Activated naive CD8-positive, alpha-beta T cell treated with anti-CD3 and anti-CD28 coated beads for 36 hours (primary cell): ENCODE measurements around the gene CNTN5. TPM values are rescaled to one million over a fixed set of nuclear protein-coding genes. Genes with fewer than 3 reads are reported as not detected.
"Not testable (repeated sequence)": the region's sequence is repeated elsewhere in the genome, so short reads cannot be mapped to it uniquely, and the experiment has no call there.

ENCODE experiments used
- DNase-seq: peaks from one replicate; pipeline ENCODE4 v3.0.0; 2021
- H3K27ac Mint-ChIP-seq: one replicate; pipeline ENCODE4 v1.8.0; 2022; ENCODE audit warnings: mild to moderate bottlenecking, moderate library complexity, mixed read lengths
- H3K27me3 Mint-ChIP-seq: one replicate; pipeline ENCODE4 v1.8.0; 2022; ENCODE audit warnings: mild to moderate bottlenecking, mixed read lengths
- H3K36me3 Mint-ChIP-seq: one replicate; pipeline ENCODE4 v1.8.0; 2021; ENCODE audit warnings: mild to moderate bottlenecking, mixed read lengths
- H3K4me1 Mint-ChIP-seq: one replicate; pipeline ENCODE4 v1.8.0; 2021; ENCODE audit warnings: mixed read lengths
- H3K4me3 Mint-ChIP-seq: one replicate; pipeline ENCODE4 v1.8.0; 2022; ENCODE audit warnings: mild to moderate bottlenecking, moderate library complexity, mixed read lengths
- H3K9me3 Mint-ChIP-seq: one replicate; pipeline ENCODE4 v1.8.0; 2022; ENCODE audit warnings: mixed read lengths
- total RNA-seq, 2 experiments: library from RNA; stranded (reverse); gene quantifications; one replicate each; pipeline ENCODE4 v1.2.3, GENCODE V29; 2021

Gene CNTN5
- total RNA-seq, 2 experiments from 2014 or later: not detected

DNA sequence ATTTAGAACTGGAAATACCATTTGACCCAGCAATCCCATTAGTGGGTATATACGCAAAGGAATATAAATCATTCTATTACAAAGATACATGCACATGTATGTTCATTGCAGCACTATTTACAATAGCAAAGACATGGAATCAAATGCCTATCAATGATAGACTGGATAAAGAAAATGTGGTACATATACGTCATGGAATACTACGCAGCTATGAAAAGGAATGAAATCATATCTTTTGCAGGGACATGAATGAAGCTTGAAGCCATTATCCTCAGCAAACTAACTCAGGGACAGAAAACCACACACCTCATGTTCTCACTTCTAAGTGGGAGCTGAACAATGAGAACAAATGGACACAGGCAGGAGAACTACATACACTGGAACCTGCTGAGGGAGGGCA lies 113.1 kb downstream of the CNTN5 start:
- H3K4me1 Mint-ChIP-seq, H3K27me3 Mint-ChIP-seq, H3K36me3 Mint-ChIP-seq, H3K4me3 Mint-ChIP-seq, DNase-seq, H3K27ac Mint-ChIP-seq: not testable (repeated sequence)
- peaks cover 25% of the 10 kb centered on the region for H3K9me3 Mint-ChIP-seq

DNA sequence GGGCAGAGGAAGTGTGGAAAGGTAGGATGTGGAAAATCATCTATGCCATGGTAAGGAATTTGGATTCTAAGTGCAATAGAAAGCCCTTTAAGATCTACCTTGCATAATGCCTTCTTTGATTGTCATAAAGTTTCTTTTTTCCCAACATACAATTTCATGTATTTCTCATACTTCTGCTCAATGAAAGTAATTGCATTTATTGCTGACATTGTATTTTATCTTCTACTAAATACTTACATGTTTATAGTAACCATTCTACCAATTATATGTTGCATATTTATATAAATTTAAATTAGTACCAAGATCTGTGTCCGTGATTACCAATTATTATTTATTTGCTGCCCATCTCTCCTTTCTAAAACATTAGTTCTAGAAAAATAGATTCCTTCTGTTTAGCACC lies 114.8 kb downstream of the CNTN5 start:
- Mint-ChIP-seq H3K9me3 (peaks cover 17% of the 10 kb centered on the region), H3K4me3 (no peak overlapping the region), H3K27ac (no peak overlapping the region)

DNA sequence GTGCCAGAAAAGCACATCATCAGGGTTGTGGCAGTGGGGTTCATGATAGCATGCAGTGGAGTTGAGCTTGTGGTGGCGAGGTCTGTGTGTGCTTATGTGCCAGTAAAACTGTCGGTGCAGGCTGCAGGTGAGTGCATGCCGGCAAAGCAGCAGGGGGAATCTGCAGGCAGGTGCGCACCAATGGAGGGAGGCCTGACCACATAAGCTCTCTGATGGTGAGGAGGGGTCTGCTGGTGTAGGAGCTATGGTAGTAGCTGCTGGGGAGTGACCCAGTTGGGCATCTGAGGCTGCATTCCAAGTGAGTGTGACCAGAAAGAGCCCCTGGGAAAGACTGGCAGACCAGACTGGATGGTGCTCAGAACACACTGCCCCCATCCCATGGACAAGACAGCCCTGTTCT lies 121.5 kb downstream of the CNTN5 start:
- Mint-ChIP-seq H3K4me3 (no peak overlapping the region), H3K9me3 (peaks cover 4% of the 10 kb centered on the region), H3K36me3 (no peaks in the 10 kb centered on the region), H3K27ac (no peak overlapping the region), H3K4me1 (no peaks in the 10 kb centered on the region), H3K27me3 (no peaks in the 10 kb centered on the region)
- DNase-seq: no peak

More for the DNA sequence above, 114.8 kb downstream of the CNTN5 start:
- DNase-seq: no peak
- peaks cover 2% of the 10 kb centered on the region for H3K36me3 Mint-ChIP-seq
- no peaks in the 10 kb centered on the region for H3K27me3 Mint-ChIP-seq
- H3K4me1 Mint-ChIP-seq: no peaks in the 10 kb centered on the region

DNA sequence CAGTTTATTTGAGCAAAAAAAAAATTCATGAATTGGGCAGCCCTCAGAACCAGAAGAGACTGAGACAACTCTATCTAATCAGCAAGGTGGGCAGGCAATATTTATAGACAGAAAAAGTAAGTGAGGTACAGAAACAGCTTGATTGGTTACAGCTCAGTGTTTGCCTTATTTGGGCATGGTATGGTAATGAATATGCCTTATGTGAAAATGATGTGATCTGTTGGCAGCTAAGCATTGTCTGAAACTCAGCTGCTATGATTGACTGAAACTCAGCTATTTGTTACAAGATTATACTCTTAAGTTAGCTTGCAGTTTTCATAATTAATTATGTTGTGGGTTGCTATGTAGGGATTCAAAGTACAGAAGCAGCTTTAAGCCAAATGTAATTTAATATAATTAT lies 127.6 kb downstream of the CNTN5 start:
- H3K4me1 Mint-ChIP-seq: no peaks in the 10 kb centered on the region
- H3K27me3 Mint-ChIP-seq: no peaks in the 10 kb centered on the region
- no peak for DNase-seq
- no peak overlapping the region for H3K4me3 Mint-ChIP-seq
- no peak overlapping the region for H3K27ac Mint-ChIP-seq
- H3K9me3 Mint-ChIP-seq: no peaks in the 10 kb centered on the region
- no peaks in the 10 kb centered on the region for H3K36me3 Mint-ChIP-seq

DNA sequence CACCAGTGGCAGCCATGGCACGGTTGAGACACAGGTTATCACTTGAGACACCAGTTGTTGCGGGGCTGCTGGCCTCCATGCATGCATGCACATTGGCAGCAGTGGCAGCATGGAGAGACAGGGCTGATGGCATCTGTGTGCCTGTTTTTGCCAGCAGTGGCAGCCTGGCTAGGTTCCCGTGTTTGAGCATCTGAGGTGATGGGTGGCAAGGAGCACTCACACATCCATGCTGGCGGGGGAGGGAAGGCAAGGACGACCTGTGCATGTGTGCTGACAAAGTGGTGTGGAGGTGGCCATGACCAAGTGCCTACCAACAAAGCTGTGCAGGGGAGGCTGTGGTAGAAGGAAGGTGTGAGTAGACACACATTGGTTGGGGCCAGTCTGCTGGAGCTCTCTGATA lies 133.5 kb downstream of the CNTN5 start:
- H3K27me3 Mint-ChIP-seq: no peaks in the 10 kb centered on the region
- no peak overlapping the region for H3K27ac Mint-ChIP-seq
- no peaks in the 10 kb centered on the region for H3K36me3 Mint-ChIP-seq
- no peaks in the 10 kb centered on the region for H3K9me3 Mint-ChIP-seq
- no peaks in the 10 kb centered on the region for H3K4me1 Mint-ChIP-seq
- no peak for DNase-seq
- H3K4me3 Mint-ChIP-seq: no peak overlapping the region

DNA sequence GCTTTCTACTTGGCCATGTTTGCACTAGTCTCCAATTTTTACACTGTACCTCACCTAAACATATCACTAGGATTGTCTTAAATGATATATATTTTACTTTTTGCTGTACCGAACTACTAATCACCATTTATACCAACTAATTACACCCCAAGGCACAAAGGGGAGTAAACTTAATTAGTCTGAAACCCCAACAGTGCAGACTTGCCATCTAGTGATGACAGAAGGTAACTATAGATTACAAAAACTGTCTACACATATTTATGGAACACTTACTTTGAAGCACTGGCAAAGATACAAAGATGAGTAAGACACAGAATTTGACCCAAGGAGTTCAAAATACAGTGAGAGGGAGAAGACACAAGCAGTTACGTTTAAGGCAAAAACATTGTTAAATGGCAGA lies 139.7 kb downstream of the CNTN5 start:
- Mint-ChIP-seq H3K4me1 (no peaks in the 10 kb centered on the region), H3K4me3 (no peak overlapping the region), H3K9me3 (no peaks in the 10 kb centered on the region), H3K36me3 (no peaks in the 10 kb centered on the region), H3K27ac (no peak overlapping the region), H3K27me3 (no peaks in the 10 kb centered on the region)
- no peak for DNase-seq

DNA sequence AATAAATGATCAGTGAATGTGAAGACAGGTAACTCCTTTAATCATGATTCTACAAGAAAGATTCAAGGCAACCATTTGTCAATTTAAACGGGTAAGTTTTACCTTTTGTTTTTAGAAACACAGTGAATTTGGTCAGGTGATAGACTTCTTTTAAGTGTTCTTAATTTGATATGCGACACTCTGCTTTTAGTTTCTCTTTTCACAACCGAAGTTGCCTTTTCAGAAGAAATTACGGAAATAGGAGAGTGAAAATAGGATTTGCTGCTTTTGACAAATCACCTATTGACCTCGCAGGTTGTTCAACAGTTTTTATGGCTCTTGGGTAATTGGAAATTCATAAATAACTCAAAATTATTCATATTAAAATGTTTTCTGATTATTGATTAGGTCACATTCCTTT lies 142.1 kb downstream of the CNTN5 start:
- H3K36me3 Mint-ChIP-seq: no peaks in the 10 kb centered on the region
- H3K4me1 Mint-ChIP-seq: no peaks in the 10 kb centered on the region
- no peaks in the 10 kb centered on the region for H3K27me3 Mint-ChIP-seq
- H3K9me3 Mint-ChIP-seq: no peaks in the 10 kb centered on the region
- DNase-seq: no peak
- no peak overlapping the region for H3K27ac Mint-ChIP-seq
- no peak overlapping the region for H3K4me3 Mint-ChIP-seq

DNA sequence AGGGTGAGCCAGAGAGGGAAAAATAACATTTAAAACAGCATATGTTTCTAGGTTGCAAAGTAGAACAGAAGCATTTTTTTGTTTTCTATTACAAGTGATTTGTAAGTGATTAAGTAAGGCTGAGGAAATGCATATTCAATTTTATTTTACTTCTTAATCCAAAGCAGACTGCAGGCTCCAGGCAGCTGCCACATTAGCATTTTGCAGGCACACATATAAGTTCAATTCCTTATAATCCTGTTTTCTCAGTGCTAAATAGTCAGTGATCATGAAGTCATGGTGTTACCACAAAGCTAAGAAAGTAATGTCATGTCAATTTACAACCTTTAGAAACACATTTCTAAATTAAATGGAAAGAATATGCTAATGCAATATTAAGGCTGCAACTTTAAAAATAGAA lies 149.8 kb downstream of the CNTN5 start:
- Mint-ChIP-seq H3K27me3 (no peaks in the 10 kb centered on the region), H3K4me1 (no peaks in the 10 kb centered on the region), H3K36me3 (no peaks in the 10 kb centered on the region), H3K9me3 (no peaks in the 10 kb centered on the region), H3K27ac (no peak overlapping the region), H3K4me3 (no peak overlapping the region)
- DNase-seq: no peak

DNA sequence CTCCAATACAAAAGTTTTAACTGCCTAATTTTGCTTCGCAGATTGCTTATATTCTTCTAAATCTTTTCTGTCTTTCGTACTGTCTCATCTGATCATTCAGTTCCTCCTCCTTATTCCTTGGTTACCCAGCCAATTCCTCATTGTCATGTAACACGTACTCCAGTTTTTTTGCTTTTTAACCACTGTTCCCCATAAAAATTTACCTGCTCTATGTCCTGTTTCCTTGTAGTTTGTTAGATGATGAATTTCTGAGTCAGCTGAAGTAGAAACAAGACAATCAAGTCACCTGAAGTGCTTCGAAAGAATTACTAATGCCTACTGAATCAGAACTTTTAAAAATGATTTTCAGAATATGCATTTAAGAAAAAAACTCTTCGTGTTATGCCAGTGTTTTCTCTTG lies 150.6 kb downstream of the CNTN5 start:
- no peaks in the 10 kb centered on the region for H3K27me3 Mint-ChIP-seq
- H3K4me3 Mint-ChIP-seq: no peak overlapping the region
- H3K36me3 Mint-ChIP-seq: no peaks in the 10 kb centered on the region
- no peaks in the 10 kb centered on the region for H3K4me1 Mint-ChIP-seq
- H3K9me3 Mint-ChIP-seq: no peaks in the 10 kb centered on the region
- H3K27ac Mint-ChIP-seq: no peak overlapping the region
- DNase-seq: no peak

DNA sequence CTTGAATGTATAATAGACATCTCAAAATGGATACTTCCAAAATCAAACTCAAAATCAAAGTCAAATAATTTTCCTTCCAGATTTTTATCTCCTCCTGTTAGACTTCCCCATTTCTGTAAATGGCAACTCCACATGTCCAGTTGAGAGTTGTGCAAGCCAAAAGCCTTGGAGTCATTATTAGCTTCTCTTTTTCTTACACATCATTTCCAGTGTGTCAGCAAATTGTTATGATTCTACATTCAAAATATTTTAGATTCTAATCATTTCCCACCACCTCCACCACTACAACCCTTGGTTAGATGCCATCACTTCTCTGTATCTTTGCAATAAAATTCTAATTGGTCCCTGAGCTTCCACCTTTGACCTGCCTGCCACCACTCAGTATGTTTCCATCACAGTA lies 155.7 kb downstream of the CNTN5 start:
- H3K27me3 Mint-ChIP-seq: no peaks in the 10 kb centered on the region

DNA sequence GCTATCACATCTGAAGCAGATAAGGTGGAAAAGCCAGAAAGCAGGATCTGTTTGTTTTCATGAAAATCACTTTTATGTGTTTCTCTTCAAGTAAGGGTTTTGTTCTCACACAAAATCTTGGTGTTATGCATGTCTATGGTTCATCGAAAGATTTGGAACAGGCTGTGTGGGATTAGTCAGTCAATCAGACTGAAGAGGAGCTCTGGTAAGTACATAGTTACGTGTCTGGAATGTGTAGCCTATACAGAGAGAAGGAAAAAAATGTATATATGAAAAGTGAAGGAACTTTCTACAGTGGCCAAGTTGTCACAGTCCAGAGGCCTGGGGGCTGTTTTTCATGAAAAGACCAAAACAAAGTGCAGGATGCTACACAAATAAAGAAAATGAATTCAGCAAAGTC lies 156.7 kb downstream of the CNTN5 start:
- Mint-ChIP-seq H3K4me3 (no peak overlapping the region), H3K27ac (no peak overlapping the region), H3K36me3 (no peaks in the 10 kb centered on the region), H3K4me1 (no peaks in the 10 kb centered on the region), H3K27me3 (no peaks in the 10 kb centered on the region), H3K9me3 (peaks cover 7% of the 10 kb centered on the region)
- no peak for DNase-seq

More for the DNA sequence above, 155.7 kb downstream of the CNTN5 start:
- DNase-seq: no peak
- no peak overlapping the region for H3K4me3 Mint-ChIP-seq
- no peaks in the 10 kb centered on the region for H3K4me1 Mint-ChIP-seq
- peaks cover 7% of the 10 kb centered on the region for H3K9me3 Mint-ChIP-seq
- no peaks in the 10 kb centered on the region for H3K36me3 Mint-ChIP-seq
- no peak overlapping the region for H3K27ac Mint-ChIP-seq

DNA sequence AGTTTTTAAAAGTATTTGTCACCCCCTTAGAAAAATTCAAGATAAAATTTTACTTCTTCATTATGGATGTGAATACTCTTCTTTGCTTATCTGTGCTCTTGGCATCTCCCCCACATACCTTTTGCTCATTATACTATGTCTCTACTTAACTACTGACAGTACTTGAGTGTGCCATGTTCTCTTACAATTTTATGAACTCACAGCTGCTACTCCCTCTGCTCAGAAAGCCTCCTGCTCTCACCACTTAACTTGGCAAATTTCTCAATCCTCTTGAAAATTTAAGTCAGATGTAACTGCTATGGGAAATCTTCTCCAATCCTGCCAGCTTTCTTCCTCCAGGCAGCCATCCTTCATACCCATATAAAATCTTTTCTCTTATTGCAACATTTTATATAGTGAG lies 163.4 kb downstream of the CNTN5 start:
- H3K9me3 Mint-ChIP-seq: peaks cover 7% of the 10 kb centered on the region
- H3K27ac Mint-ChIP-seq: no peak overlapping the region
- H3K4me1 Mint-ChIP-seq: no peaks in the 10 kb centered on the region
- H3K4me3 Mint-ChIP-seq: no peak overlapping the region
- no peaks in the 10 kb centered on the region for H3K36me3 Mint-ChIP-seq
- no peaks in the 10 kb centered on the region for H3K27me3 Mint-ChIP-seq
- no peak for DNase-seq

DNA sequence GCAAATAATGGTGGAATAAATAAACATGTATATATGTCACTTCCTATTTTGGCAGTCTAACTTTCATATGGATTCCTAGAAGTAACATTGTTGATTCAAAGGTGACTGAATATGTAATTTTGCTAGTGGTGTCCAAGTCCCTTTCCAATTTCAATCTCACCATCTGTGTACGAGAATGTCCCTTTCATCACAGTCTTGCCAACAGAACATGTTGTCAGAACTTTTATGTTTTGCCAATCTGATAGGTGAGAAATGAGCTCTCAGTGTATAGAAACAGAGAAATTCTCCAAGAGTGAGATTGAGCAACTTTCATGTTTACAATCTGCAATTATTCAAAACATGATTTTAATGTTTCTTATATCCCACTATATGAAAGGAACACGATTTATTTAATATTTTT lies 167.5 kb downstream of the CNTN5 start:
- Mint-ChIP-seq H3K27me3 (no peaks in the 10 kb centered on the region), H3K36me3 (no peaks in the 10 kb centered on the region), H3K27ac (no peak overlapping the region), H3K9me3 (peaks cover 8% of the 10 kb centered on the region), H3K4me1 (no peaks in the 10 kb centered on the region), H3K4me3 (no peak overlapping the region)
- DNase-seq: no peak

DNA sequence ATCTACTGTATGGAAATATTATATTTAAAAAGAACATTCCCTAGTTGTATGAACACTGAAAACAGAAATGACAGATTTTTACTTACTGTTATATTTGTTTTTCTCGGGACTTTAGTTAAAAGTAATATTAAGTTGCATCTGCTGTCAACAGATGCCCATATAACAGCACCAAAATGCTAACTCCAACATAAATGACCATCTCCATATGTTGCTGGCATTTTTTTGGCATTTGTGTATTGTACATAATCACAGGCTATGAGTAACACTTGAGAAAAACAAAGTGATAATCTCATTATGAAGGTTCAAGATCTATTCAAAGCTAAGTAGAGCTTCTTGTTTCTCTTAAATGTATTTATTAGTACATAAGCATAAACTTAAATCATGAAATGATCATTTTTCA lies 172.0 kb downstream of the CNTN5 start:
- no peak for DNase-seq
- H3K27me3 Mint-ChIP-seq: no peaks in the 10 kb centered on the region

DNA sequence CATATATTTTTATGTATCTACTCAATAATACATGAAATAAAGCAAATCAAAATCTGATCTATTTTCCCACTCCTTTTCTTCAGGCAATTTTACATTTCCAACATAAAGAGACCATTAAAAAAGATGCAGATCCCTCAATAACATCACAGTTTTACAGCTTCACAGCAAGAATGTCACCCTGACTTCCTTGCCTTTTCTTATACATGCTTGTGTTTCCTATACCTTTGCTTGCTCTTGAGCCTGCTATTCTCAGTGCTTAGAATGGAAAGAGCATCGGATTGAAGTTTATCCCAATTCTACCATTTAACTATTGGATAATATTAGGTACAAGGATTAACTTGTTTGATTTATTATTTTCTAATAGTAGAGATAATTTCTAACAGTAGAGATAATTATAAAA lies 176.7 kb downstream of the CNTN5 start:
- no peaks in the 10 kb centered on the region for H3K36me3 Mint-ChIP-seq
- H3K4me1 Mint-ChIP-seq: no peaks in the 10 kb centered on the region
- no peak overlapping the region for H3K4me3 Mint-ChIP-seq
- peaks cover 8% of the 10 kb centered on the region for H3K9me3 Mint-ChIP-seq
- no peaks in the 10 kb centered on the region for H3K27me3 Mint-ChIP-seq
- no peak overlapping the region for H3K27ac Mint-ChIP-seq
- no peak for DNase-seq

More for the DNA sequence above, 172.0 kb downstream of the CNTN5 start:
- Mint-ChIP-seq H3K27ac (no peak overlapping the region), H3K4me1 (no peaks in the 10 kb centered on the region), H3K4me3 (no peak overlapping the region), H3K36me3 (no peaks in the 10 kb centered on the region), H3K9me3 (peaks cover 8% of the 10 kb centered on the region)

DNA sequence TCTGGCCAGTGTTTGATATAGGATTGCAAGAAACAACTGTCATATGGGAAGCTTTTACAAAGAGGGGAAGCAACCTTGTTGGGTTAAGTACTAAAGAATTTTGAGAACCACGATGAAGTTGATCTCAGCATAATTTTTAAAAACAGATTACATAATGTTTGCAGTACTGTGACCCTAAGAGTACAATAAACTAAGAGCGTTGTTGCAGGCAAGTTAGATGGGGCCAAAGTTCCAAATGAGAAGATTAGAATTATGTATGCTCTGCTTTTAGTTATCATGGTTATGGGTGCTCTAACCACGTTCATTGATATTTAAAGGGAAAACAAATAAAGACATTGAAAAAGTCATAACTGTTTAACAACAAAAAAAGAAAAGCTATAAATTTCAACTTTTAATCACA lies 177.5 kb downstream of the CNTN5 start:
- Mint-ChIP-seq H3K27ac (no peak overlapping the region), H3K27me3 (no peaks in the 10 kb centered on the region), H3K9me3 (peaks cover 5% of the 10 kb centered on the region), H3K36me3 (no peaks in the 10 kb centered on the region), H3K4me1 (no peaks in the 10 kb centered on the region), H3K4me3 (no peak overlapping the region)
- no peak for DNase-seq

DNA sequence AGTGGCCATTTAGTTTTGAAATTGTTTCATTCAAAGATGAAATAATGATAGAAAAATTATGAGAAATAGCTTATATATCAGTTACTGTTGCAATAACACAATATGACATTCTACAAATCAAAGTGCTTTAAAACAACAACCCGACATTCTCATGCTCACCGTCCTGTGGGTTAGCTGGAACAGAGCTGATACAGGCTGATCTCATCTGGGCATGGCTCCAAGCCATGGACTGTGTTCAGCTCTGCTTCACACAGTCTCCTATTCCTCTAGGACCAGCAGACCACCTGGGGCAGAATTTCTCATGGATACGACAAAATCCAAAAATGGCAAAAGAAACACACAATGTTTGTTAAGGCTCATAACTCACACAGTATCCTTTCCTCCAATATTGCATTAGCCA lies 178.6 kb downstream of the CNTN5 start:
- Mint-ChIP-seq H3K36me3 (no peaks in the 10 kb centered on the region), H3K27ac (no peak overlapping the region), H3K4me1 (no peaks in the 10 kb centered on the region), H3K27me3 (no peaks in the 10 kb centered on the region), H3K9me3 (peaks cover 5% of the 10 kb centered on the region), H3K4me3 (no peak overlapping the region)
- no peak for DNase-seq
